Urinary bladder (tissue), 4 donors: ENCODE results near the gene AMOTL2. TPM values are rescaled to one million over a fixed set of nuclear protein-coding genes. Genes with fewer than 3 reads are reported as not detected.

Source experiments
- DNase-seq: peaks from one replicate; pipeline ENCODE4 v3.0.0-alpha.2; 2015; ENCODE audit errors: extremely low spot score
- H3K27ac ChIP-seq: one replicate; pipeline ENCODE4 v1.5.1; 2013; ENCODE audit warnings: low read depth, mild to moderate bottlenecking, moderate library complexity
- H3K36me3 ChIP-seq: one replicate; pipeline ENCODE4 v1.6.1; 2013; ENCODE audit warnings: mild to moderate bottlenecking, moderate library complexity; ENCODE audit not compliant: insufficient read depth
- H3K4me1 ChIP-seq: one replicate; pipeline ENCODE4 v1.6.1; 2013; ENCODE audit warnings: mild to moderate bottlenecking, moderate library complexity; ENCODE audit not compliant: insufficient read depth
- H3K4me3 ChIP-seq: one replicate; pipeline ENCODE4 v1.5.1; 2013; ENCODE audit warnings: low read depth, low read length
- WGBS: extraction: QIAGEN DNeasy Blood & Tissue Kit; methylation state at CpG from one replicate; pipeline ENCODE4 v1.1.7; 2013; 5-methylcytosine and 5-hydroxymethylcytosine counted together
- polyA plus RNA-seq: library from polyadenylated mRNA; stranded (reverse); fragments of 200-250 nt; gene quantifications from one replicate; pipeline ENCODE4 v1.2.3, GENCODE V29; 2013
- total RNA-seq: library from RNA; depleted of rRNA; stranded (reverse); fragments of >200 nt; gene quantifications from one replicate; pipeline ENCODE4 v1.2.3, GENCODE V29; 2014
- donor health status: healthy with polysubstance abuse.
- donor health status: healthy.

Gene AMOTL2
- total and polyA plus RNA-seq, 2 donors, result 37.0 to 49.6 TPM

DNA sequence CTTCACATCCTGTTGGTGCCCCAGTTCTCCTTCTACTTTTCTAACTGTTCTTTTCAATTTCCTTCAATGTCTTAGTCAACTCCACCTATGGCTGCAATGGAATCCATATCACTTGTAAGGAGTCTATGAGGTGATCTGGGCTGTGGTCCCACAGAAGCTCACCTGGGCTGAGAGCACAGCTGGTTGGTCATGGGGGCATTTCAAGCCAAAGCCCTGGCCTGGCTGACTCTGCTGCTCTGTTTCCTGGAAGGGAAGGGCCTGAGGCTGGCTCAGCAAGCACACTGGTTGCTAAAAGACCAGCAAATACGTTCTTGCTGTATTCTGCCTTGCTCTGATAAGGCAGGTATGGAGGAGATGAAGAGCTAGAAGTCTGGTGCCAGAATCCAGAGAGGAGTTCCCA is 29.0 kb downstream of the AMOTL2 start:
- Histone ChIP-seq H3K4me1 (no peaks in the 10 kb centered on the region), H3K4me3 (no peak overlapping the region), H3K27ac (no peak overlapping the region), H3K36me3 (no peaks in the 10 kb centered on the region)
- WGBS, result 79% methylated on average over 1 of the region's 1 CpG
- no peak for DNase-seq

DNA sequence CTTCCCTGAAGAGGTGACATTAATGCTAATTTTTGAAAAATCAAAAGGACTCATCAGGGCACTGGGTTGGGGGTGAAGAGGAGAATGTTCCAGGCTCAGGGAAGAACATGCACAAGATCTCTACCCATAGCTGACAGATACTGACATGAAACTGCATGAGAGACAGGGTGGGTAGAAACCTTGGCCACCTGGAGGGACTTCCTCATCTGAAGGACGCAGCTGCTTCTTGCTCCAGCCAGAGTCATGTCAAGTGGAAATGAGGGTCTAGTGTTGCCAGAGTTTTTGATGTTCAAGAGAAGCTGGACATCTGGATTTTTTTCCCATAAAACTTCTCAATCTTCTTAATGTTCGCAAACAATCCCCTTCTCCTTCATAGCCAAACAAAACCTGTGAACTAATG is 29.7 kb downstream of the AMOTL2 start:
- WGBS, result 79% methylated on average over 2 of the region's 2 CpGs
- no peaks in the 10 kb centered on the region for H3K4me1 ChIP-seq
- no peaks in the 10 kb centered on the region for H3K36me3 ChIP-seq
- no peak overlapping the region for H3K27ac ChIP-seq
- H3K4me3 ChIP-seq, result no peak overlapping the region
- DNase-seq, result no peak

DNA sequence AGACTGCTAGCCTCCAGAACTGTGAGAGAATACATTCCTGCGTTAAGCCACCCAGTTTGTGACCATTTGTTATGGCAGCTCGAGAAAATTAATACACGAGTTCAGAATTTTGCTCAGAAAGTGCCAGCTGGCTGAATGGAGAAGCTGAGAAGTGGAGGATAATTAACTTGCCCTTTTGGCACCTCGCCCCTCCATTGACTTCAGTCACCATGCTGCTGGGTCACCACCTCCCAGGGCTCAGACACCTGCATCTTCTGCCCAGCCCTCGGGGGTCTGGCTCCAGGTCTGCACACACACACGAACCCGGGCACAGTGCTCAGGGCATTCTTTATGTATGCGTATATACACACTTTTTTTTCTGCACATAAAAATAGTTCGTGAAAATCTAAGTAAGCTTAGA is 32.0 kb downstream of the AMOTL2 start:
- 93% methylated on average over 9 of the region's 9 CpGs for WGBS
- no peak for DNase-seq

DNA sequence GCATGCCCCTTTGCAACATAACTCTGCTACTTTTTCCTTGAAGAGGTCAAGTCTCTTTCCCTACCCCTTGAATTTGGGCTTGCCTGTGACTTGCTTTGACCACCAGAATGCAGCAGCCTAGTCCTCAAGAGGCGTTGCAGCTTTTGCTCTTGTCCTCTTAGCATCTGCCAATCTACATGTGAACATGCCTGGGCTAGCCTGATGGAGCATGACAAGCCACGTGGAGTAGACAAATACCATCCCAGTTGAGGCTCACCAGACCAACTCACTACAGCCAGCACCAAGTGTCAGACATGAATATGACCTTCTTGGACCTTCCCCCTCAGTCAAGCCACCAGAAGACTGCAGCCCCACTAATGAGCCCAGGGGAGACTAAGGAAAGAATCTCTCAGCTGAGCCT is 32.9 kb downstream of the AMOTL2 start:
- no peak for DNase-seq
- Histone ChIP-seq H3K36me3 (no peaks in the 10 kb centered on the region), H3K4me3 (no peak overlapping the region), H3K4me1 (no peaks in the 10 kb centered on the region), H3K27ac (no peak overlapping the region)
- 78% methylated on average over 2 of the region's 2 CpGs for WGBS

More for the DNA sequence above, 32.0 kb downstream of the AMOTL2 start:
- no peaks in the 10 kb centered on the region for H3K36me3 ChIP-seq
- H3K27ac ChIP-seq, result no peak overlapping the region
- H3K4me1 ChIP-seq, result no peaks in the 10 kb centered on the region
- no peak overlapping the region for H3K4me3 ChIP-seq

- no peaks in the 10 kb centered on the region for H3K36me3 ChIP-seq
- no peaks in the 10 kb centered on the region for H3K4me1 ChIP-seq
- no peak for DNase-seq
- H3K27ac ChIP-seq, result no peak overlapping the region
- no peak overlapping the region for H3K4me3 ChIP-seq
- 59% methylated on average over 1 of the region's 1 CpG for WGBS
Observed at GRCh38 chr3:134340982-134341365, 33.3 kb downstream of the AMOTL2 start.

DNA sequence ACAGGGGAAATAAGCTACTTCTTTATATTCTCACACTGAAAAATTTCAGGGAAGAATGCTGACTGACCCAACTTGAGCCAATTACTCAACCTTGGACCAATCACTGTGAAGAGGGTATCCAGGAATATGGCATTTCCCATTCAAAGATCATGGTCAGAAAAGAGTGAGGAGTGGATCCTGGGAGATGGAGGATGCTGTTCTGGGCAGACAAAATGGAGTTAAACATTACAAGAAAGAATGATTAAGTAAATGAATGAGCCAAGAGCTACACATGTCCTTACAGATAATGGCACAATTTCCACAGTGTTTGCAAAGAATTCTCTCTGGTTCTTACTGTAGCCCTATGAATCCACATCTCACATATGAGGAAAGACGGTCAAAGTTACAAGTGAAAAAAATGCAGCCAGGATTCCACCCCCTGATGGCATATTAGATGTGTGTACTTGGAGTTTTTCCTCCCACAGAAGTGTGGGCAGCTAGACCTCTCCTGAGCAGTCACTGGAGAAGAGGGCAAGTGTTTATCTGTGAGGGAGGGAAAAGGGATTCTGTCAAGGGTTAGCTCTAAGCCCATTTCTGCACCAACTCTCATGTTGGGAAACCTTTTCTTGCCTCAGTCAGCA is 33.8 kb downstream of the AMOTL2 start:
- no peaks in the 10 kb centered on the region for H3K36me3 ChIP-seq
- H3K4me1 ChIP-seq, result no peaks in the 10 kb centered on the region
- 86% methylated on average over 1 of the region's 1 CpG for WGBS
- H3K27ac ChIP-seq, result no peak overlapping the region
- no peak for DNase-seq
- H3K4me3 ChIP-seq, result no peak overlapping the region

- H3K4me1 ChIP-seq, result no peaks in the 10 kb centered on the region
- no peak for DNase-seq
- no peaks in the 10 kb centered on the region for H3K36me3 ChIP-seq
- H3K4me3 ChIP-seq, result no peak overlapping the region
- WGBS, result 82% methylated on average over 5 of the region's 5 CpGs
- no peak overlapping the region for H3K27ac ChIP-seq
Observed at GRCh38 chr3:134339913-134340312, 34.3 kb downstream of the AMOTL2 start.

DNA sequence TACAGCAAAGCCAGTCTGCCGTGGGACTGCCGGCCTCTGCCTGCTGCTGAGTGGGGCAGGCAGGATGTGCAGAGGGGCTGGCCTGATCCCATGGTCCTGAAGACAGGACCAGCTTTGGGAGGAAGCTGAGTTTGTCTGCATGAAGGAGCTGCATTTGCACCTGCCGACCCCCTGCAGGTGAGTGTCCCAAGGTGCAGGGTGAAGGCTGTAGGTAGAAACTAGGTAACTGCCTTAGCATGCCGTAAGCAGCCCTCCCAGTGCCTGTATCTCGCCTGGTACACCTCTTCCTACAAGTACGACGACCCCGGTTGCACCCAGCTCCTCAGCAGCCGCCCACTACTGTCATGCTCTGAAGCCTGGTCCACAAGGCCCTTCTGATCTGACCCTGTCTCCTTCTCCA is 34.9 kb downstream of the AMOTL2 start:
- Histone ChIP-seq H3K4me3 (no peak overlapping the region), H3K4me1 (no peaks in the 10 kb centered on the region), H3K36me3 (no peaks in the 10 kb centered on the region), H3K27ac (no peak overlapping the region)
- no peak for DNase-seq
- 94% methylated on average over 9 of the region's 9 CpGs for WGBS

DNA sequence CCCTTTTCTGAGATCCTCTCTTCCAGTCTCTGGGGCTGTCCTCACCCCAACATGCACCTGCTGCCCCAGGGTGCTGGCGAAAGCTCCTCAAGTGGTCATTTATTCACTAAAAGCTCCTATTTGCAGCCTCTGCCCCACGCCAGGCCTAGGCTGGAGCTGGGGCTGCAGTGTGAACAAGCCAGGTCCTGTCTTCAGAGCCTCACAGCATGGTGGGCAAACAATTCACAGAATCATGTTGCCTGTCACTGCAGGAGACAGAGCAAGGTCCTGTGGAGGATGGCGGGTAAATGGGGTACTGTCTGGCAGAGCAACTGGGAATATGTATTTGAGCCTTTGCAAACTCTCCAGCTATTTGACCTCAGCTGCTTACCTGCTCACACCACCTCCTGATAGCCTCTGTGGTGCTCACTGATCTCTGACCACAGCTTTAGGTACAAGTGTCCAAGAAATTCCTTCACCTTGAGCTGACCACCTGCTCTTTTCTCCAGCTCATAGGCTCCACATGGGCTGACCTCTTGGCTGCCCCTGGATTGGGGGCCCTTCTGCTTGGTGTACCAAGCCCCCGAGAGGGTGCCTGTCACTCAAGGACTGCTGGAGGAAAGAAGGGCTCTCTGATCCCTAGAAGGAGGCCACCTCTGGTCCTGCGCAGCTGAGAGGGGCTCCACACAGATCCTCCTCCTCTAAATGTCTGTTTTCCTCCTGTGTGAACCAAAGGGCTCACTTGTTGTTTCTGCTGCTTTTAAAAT is 35.6 kb downstream of the AMOTL2 start:
- 96% methylated on average over 5 of the region's 5 CpGs for WGBS
- DNase-seq, result no peak
- no peaks in the 10 kb centered on the region for H3K36me3 ChIP-seq
- H3K27ac ChIP-seq, result no peak overlapping the region
- no peaks in the 10 kb centered on the region for H3K4me1 ChIP-seq
- H3K4me3 ChIP-seq, result no peak overlapping the region

- H3K27ac ChIP-seq, result no peak overlapping the region
- DNase-seq, result no peak
- 100% methylated on average over 2 of the region's 2 CpGs for whole genome bisulfite sequencing
- H3K36me3 ChIP-seq, result no peaks in the 10 kb centered on the region
- no peaks in the 10 kb centered on the region for H3K4me1 ChIP-seq
- H3K4me3 ChIP-seq, result no peak overlapping the region
Observed at GRCh38 chr3:134338201-134338512, 36.1 kb downstream of the AMOTL2 start.

GRCh38 chr3:134337511-134338200 is 36.6 kb downstream of the AMOTL2 start:
- Histone ChIP-seq H3K4me3 (no peak overlapping the region), H3K4me1 (no peaks in the 10 kb centered on the region), H3K36me3 (no peaks in the 10 kb centered on the region), H3K27ac (no peak overlapping the region)
- no peak for DNase-seq
- 89% methylated on average over 3 of the region's 3 CpGs for WGBS

DNA sequence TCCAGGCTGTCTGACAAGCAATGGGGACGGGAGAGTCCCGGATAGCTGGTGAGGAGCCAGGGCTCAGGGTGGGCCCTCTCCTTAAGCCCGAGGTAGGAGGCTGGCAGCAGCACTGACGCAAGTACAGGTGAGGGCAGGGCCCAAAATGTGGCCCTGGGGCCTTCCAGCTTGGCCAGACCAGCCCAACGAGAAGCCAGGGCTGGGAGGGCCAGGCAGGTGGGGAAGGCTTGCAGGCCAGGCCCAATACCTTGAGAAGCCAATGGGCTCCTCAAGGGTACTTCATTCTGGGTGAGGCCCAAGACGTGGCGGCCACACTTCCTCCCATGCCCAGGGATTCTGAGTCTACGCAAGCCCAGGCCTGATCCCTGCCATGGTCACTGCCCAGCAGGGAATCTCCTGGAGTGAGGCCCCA is 37.2 kb downstream of the AMOTL2 start:
- H3K36me3 ChIP-seq, result no peaks in the 10 kb centered on the region
- no peak overlapping the region for H3K27ac ChIP-seq
- WGBS, result 90% methylated on average over 8 of the region's 8 CpGs
- no peak for DNase-seq
- no peak overlapping the region for H3K4me3 ChIP-seq
- H3K4me1 ChIP-seq, result no peaks in the 10 kb centered on the region

DNA sequence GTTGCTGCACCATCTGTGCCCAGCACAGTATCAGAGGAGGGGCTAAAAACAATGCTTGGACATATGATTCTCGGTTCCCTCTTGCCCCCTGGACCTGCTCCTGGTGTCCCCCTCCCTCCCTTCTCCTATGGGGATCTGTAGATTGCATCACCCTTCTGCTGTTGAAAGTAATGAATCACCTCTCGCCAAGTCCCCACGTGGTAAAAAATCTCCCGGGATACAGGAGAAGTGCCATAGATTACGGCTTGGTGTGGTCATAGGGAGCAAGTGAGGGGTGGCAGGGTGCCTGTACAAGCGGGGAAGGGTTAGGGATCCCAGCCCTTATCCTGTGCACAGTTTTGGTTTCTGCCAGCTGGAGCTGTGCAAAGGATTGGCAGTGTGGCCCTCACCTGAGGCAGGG is 37.7 kb downstream of the AMOTL2 start:
- Histone ChIP-seq H3K27ac (no peak overlapping the region), H3K4me1 (no peaks in the 10 kb centered on the region), H3K36me3 (no peaks in the 10 kb centered on the region), H3K4me3 (no peak overlapping the region)
- 52% methylated on average over 6 of the region's 6 CpGs for WGBS
- no peak for DNase-seq

DNA sequence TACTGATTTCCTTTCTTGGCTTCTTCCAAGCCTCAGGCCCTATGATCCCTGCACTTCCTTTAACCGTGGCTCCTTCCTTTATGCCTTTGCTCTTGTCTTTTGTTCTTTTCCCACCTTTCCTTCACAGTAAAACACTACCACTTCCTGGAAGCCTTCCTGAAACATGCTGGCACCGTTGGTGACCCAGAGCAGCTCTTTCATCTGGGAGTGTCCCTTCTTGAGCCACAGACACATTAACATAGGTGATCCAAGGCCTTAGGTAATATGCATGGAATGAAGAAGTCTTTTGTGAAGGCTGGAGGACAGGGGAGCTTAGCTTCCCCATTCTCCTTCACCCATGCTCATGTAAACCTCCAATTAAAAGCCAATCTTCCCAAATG is 39.4 kb downstream of the AMOTL2 start:
- no peak overlapping the region for H3K4me3 ChIP-seq
- 43% methylated on average over 2 of the region's 2 CpGs for WGBS
- no peaks in the 10 kb centered on the region for H3K36me3 ChIP-seq
- DNase-seq, result no peak
- no peaks in the 10 kb centered on the region for H3K4me1 ChIP-seq
- H3K27ac ChIP-seq, result no peak overlapping the region
